HuH-7.5 (cell line): ENCODE results near the gene ZSCAN12.

Experiments
- DNase-seq: peaks from one replicate; pipeline ENCODE4 v3.0.0; 2011; ENCODE audit warnings: low spot score

Gene ZSCAN12

DNA sequence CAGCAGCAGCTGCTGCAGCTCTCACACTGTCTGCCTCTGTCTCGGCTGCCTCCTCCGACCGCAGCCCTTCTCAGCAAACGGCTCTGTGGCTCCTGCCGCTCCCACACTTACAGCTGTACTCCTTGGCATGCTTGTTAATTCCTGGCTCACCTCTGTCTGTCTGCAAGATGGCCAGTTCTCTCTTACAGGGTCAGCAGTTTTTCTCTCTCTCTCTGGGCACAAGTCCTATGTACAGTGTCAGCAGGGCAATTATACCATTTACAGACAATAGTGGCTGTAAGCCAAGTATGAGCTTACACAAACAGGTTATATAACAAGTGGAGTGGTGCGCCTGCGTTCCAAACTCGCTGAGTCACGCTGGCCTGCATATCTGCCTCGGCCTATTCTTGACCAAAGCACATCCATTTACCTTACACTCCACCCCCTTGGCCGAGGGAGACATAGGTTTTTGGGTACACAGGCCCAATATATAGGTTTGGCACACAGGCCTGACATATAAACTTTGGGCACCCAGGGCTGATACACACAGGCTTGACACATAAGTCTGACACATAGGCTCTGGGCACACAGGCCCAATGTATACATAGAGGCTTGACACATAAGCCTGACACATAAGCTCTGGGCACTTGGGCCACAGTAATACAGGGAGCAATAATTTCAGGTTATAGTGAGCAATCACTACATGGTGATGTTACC lies 45.4 kb downstream of the ZSCAN12 start:
- DNase-seq: no peak

DNA sequence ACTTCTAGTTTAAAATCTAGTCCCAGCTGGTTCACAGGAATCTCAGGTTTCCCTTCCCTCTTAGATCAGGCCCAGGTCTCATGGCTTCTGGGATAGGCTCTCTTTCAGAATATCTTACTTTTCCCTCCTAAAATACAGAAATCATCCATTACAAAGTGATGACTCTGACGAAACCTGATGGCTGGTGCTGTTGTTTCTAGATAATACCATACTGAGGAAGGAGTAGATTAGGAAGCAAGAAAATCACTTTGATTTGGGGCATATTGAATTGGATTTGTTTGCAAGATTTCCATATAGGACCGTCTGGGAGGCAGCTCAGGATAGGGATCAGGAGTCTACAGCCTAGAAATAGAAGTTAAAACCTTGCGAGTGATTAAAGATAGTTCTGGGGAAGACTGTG lies 46.2 kb downstream of the ZSCAN12 start:
- DNase-seq: no peak

DNA sequence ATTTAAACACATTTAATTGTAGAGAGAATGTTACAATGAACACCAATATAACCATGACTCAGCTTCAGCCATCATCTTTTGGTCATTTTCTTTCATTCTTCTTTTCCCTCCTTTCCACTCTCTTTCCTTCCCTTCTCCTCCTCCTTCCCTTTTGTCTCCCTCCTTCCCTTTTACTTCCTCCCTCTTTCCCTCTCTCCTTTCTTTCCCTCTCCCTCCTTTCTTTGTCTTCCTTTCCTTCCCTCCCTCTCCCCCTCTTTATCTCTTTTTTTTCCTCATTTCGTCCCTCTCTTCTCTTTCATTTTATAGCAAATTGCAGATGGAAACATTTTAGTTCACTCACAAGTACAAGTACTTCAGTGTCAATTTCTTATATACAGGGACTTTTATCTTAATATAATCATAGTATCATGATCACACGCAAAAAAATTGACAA lies 48.0 kb downstream of the ZSCAN12 start:
- no peak for DNase-seq

GRCh38 chr6:28351087-28351486 lies 48.5 kb downstream of the ZSCAN12 start:
- DNase-seq: no peak

GRCh38 chr6:28349892-28350737 lies 49.4 kb downstream of the ZSCAN12 start, which contains the start of gene ZKSCAN3:
Gene ZKSCAN3, plus strand, starts transcription at chr6:28349947. Its CDS starts 9,640 bp downstream, at chr6:28359587.
- peak; percentile 51 for DNase-seq

DNA sequence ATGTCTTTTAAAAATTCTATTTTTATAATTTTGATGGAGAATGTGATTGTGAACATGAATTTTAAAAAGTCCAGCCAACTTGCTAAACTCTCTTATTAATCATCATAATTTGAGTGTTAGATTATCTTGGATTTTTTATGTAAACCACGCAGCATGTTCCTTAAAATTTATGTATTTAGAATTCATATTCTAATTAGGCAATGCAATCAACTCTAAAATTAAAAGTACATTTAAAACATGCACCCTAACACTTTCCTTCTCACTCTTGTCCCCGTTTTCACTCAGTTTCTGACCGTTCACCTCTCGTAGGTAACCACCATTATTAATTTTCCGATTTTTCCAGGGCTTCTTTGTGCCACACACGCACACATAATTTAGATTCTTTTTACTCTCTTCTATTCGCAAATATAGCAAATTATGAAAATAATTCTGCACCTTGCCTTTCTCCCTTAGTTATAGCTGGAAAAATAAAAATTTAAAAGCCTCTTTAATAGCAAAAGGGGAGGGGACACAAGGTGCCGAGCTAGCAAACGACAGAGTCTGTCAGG lies 50.1 kb downstream of the ZSCAN12 start:
- DNase-seq: no peak

- no peak for DNase-seq
Measured at GRCh38 chr6:28347119-28347518, 52.4 kb downstream of the ZSCAN12 start.

DNA sequence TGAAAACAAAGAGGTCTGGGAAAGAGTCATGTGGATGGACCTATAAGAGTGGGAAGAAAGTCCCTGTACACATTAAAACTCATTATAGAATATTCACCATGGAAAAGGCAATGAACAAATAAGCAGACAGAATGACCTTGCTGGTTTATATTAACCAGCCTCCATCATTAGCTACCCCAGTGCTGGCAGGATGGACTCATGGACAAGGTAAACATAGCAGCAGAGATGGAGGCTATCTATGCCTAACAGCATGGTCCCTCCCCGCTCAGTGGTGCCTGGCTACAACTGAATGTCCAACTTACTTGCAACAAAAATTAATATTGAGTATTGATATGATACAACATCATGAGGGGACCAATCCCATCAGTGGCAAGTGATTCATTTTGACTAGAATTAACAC lies 54.3 kb downstream of the ZSCAN12 start:
- no peak for DNase-seq

- no peak for DNase-seq
Measured at GRCh38 chr6:28343898-28344677, 55.5 kb downstream of the ZSCAN12 start.

DNA sequence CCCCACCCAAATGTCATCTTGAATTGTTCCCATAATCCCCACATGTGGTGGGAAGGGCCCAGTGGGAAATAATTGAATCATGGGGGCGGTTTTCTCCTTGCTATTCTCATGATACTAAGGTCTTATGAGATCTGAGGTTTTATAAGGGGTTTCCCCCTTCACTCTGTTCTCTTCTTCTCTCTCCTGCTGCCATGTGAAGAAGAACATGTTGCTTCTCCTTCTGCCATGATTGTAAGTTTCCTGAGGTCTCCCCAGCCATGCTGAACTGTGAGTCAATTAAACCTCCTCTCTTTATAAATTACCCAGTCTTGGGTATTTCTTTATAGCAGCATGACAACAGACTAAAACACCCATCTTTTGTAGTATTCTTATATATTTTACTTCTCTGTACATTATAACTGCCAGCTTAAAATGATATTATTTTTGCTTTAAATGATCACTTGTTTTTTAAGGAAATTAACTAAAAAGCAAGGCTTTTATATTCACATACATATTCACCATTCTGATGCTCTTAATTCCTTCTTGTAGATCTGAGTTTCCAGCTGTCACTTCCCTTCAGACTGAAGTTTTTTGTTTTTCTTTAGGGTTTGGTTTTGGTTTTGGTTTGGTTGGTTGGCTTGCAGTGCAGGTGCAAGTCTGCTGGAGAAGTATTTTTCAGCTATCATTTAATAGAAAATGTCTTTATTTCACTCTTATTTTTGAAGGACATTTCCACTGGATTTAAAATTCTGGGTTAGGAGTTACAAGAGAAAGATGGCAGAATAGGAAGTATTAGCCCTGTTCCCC lies 59.0 kb downstream of the ZSCAN12 start:
- no peak for DNase-seq

DNA sequence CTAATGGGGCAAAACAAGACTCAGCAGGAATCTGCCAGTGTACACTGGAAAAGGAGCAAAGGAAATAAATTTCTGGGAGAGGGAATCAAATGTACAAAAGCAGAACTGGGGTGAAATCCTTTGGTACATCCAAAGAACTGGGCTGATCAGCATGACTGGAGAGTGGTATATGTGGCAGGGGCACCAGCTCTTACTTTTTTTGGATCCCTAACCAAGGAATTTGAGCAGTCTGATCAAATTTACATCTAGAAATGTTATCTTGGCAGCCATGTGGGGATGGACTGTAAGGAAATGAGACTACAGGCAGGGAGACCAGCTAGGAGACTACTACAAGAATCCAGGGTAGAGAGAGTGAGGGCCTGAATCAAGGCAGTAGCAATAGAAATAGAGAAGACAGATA lies 62.4 kb downstream of the ZSCAN12 start:
- no peak for DNase-seq

GRCh38 chr6:28336284-28337120 lies 63.0 kb downstream of the ZSCAN12 start:
- no peak for DNase-seq

DNA sequence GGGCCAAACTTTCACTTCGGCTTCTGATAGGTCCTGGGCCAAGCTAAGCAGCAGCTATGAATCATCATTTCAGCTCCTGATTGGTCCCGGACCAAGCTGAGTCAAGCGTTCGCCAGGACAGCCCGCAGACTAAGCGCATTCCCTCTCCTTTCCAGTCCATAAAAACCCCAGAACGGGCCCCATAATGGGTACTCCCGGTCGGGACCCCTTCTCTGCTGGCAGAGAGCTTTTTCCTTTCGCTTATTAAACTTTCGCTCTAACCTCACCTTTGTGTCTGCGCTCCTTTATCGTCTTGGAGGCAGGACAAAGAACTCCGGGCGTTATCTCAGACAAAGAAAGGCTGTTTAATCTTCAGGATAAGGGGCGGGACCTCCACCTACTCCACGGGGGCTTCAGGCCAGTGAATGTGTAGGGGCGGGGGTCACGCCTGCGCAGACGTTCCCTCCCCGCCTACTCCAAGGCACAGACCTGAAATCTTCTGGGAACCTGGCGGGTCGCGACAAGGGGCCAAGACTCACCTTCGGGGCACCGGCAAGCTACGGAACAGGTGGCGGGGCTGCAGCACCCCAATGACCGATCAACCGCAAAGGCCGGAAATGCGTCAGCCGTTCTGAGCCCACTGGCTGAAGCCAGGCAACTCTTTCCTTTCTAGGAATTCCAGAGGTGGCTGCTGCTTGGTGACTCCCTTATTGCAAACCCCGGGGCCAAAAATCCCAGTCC lies 63.8 kb downstream of the ZSCAN12 start, which contains the start of gene ZSCAN31:
Gene ZSCAN31, minus strand, starts transcription at position 585 of the 720 bp plus-strand sequence. CDS start 6,465 bp downstream, outside the sequence.
- peak; percentile 20 for DNase-seq

DNA sequence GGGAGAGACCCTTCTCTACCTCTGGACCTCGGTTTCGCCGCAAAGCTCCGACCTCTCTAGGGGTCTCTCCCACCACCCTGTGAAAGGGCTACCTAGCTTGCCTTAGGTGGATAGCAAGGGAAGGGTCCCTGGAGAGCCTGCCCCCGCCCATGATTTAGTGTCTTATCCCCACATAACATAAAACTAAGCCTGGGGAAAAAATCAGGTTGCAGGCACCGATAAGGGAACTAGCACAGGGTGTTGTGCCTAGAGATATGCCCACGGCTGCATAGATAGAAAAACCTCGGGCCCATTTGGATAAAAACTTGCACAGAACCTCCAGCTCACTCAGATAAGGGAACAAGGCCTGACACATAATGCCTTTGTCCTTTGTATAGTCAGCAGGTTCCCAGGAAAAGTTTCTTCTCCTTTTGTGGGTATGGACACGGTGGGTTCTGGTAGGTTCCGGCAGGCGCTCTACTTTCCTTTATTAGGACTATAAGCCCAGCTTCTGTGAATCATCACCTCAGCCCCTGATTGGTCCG lies 64.4 kb downstream of the ZSCAN12 start:
- no peak for DNase-seq

GRCh38 chr6:28334286-28335039 lies 65.1 kb downstream of the ZSCAN12 start:
- no peak for DNase-seq

DNA sequence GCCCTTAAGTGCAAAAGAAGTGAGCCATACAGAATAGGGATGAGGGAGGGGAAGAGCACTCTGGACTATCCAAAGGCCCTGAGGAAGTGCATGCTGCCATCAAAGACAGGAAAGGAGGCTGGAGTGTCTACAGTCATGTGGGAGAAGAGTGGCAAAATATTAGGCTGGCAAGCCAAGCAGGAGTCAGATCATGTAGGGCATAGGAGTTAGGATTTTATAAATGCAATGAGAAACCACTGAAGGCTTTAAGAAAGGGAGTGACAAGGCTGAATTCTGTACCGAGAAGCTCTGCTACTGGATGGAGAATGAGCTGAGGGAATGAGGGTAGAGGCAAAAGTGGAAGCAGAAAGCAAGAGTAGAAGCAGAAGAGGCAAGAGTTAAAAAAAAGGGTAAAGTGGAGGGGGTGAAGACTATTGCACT lies 65.9 kb downstream of the ZSCAN12 start:
- DNase-seq: no peak

- DNase-seq: no peak
Measured at GRCh38 chr6:28333047-28333446, 66.5 kb downstream of the ZSCAN12 start.

GRCh38 chr6:28330041-28330440 lies 69.5 kb downstream of the ZSCAN12 start:
- DNase-seq: no peak
